Loucy (cell line): Measurements from ENCODE around the gene CENPP.

ENCODE experiments used
- CTCF ChIP-seq: fragments of 200-600 bp; sonication (generic); conservative IDR thresholded peaks from 2 replicates; pipeline ENCODE4 v1.5.1; 2014; ENCODE audit warnings: mild to moderate bottlenecking, antibody characterized with exemption, low read length
- EZH2phosphoT487 ChIP-seq: fragments of 200-600 bp; IDR thresholded peaks from 2 replicates; pipeline ENCODE4 v1.6.1; 2018; ENCODE audit warnings: antibody characterized with exemption, mild to moderate bottlenecking, moderate library complexity, borderline replicate concordance

DNA sequence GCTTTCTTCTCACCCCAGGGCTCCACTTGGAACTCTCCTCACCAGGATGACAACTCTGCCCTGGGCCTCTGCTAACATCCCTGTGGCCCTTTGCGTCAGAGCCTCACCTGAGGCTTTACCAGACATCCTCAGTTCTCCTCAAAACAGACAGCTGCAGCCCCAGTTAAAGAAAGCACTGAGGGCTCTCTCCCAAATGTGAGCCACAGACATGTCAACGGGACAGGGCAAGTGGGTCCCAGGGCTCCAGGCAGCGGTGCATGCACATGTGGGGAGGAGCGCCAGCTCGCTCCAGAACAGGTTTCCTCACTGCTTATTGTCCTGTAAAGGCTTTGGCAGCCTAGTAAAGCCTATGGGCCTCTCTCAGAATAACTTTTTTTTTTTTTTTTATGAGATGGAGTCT is 306.9 kb downstream of the CENPP start:
- TF ChIP-seq CTCF, result no peak
- no peak for TF ChIP-seq EZH2phosphoT487
